GM12892 (cell line): ENCODE measurements around the gene NACAD.

ENCODE experiments used
- POLR2A ChIP-seq: IDR thresholded peaks from 2 replicates; pipeline ENCODE4 v1.6.1; 2011; ENCODE audit warnings: low read depth, low read length, control low read depth
- POLR2AphosphoS5 ChIP-seq: IDR thresholded peaks from 2 replicates; pipeline ENCODE4 v1.6.1; 2011; ENCODE audit warnings: low read depth, low read length, control low read depth
- TAF1 ChIP-seq: IDR thresholded peaks from 2 replicates; pipeline ENCODE4 v1.6.1; 2011; ENCODE audit warnings: low read depth, mild to moderate bottlenecking, control low read depth, low read length, borderline replicate concordance

DNA sequence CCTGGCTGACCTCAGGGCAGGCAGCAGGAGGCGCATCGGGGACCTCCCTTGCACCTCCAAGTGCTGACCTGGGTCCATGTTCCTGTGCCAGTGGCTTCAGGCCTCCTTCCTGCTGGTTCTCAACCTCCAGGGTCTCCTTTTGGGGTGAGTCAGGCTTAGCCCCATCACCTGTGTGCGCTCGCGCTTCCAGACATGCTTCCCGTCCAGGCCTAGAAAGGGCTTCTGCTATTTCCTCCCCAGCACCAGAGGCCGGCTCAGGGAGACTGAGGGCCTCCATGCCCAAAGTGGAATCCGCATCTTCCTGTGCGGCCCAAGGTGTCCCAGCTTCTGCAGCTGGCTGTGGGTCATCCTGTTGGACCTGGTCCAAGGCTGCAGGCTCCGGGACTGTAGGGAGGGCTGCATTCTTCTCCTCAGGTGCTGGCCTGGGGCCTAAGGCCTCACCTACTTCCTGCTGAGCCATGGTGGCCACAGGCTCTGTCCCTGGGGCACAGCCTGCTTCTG is 5.9 kb downstream of the NACAD start:
- no peak for TF ChIP-seq TAF1
- TF ChIP-seq POLR2A: no peak
- no peak for TF ChIP-seq POLR2AphosphoS5
